NOMO-1 treated with dmso at 0.1 percent for 144 hours (cell line): ENCODE data around the gene PRKCQ.
"Not testable (repeated sequence)": the region's sequence is repeated elsewhere in the genome, so short reads cannot be mapped to it uniquely, and the experiment has no call there.

Source experiments
- DNase-seq: peaks from one replicate; lab custom pipeline; 2025; ENCODE audit not compliant: unreplicated experiment; lab: John Stamatoyannopoulos, UW

Gene PRKCQ

DNA sequence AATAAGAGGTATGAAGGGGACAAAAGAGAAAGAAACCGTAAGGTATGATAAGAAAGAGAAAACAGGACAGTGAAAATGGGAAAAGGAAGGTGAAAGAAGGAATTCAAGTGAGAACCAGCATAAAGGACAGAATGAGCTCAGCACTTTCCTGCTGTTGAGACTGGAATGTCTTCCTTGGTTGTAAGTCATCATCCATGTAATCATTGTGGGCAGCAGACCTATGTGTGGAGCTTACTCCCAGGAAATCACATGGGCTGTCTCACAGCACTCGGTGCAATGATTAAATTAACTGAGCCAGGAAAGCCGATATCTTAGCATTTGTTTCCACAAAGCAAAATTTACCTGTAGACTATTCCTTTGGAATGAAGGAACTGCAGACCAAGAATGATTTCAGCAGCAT is 118.1 kb downstream of the PRKCQ start:
- DNase-seq: no peak

DNA sequence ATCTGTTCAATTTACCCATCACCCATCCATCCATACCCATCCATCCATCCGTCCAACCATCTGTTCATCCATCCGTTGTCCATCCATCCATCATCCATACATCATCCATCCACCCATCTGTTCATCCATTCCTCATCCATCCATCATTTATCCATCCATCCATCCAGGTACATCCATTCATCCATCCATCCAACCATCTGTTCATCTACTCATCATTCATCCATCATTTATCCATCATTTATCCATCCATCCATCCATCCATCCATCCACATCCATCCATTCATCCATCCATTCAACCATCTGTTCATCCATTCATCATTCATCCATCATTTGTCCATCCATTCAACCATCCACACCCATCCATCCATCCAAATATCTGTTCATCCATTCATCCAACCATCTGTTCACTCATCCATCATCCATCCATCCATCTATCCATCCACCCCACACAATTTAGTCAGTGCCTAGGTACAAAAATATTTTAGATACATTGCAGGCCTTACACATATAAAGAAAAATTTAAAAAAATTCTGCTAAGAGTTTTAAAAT is 119.1 kb downstream of the PRKCQ start:
- no peak for DNase-seq

DNA sequence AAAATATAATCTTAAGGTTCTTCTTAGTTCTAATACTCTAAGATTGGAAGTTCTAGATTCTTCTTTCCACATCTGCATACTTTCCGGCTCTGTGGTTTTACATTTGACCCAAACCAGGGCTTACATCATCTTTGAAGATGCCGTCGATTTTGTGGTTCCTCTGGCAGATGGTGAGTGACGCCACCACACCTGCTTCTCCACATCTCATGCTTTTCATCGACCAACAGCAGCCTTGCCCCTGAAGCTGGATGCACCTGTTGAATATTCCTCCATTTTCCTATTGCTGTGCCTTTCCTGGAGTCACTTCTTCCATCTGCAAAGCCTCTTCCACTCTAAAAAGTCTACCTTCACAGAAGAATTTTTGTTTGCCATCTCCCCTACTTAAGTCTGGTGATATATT is 121.3 kb downstream of the PRKCQ start:
- no peak for DNase-seq

DNA sequence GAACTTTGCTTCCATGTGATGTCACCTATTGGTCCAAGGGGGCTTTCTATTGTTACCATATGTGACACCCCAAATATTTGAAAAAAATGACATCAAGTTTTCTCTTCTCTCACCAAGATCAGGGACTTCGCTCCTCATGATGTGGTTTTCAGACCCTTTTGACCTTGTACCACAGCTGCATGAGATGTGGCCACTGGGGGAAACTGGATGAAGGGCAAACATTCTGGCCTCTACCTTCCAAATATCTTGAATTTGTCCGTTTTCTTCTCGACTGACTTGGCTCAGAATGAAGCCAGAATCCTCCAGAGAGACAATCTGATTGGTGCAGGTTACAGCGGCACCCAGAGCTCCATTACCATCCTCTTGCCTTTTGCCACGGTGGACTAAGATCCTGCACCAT is 122.7 kb downstream of the PRKCQ start:
- no peak for DNase-seq

DNA sequence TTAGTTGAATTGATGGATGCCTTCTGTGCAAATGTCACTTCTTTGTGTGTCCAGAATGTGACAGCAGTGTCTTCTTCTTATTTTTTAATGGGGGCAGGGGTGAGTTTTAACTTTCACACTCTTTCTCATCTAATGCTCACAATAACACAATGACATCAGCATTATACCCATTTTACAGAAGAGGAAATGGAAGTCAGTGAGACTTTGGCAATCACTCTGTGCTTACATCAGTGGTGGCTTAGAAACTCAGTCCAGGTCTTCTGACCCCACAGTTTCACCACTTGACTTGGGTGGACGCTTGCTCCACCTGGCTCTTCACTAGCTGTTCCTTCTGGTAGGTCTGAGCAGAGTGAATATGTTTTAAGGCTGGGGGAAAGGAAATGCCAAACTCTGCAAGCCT is 124.0 kb downstream of the PRKCQ start:
- DNase-seq: no peak

DNA sequence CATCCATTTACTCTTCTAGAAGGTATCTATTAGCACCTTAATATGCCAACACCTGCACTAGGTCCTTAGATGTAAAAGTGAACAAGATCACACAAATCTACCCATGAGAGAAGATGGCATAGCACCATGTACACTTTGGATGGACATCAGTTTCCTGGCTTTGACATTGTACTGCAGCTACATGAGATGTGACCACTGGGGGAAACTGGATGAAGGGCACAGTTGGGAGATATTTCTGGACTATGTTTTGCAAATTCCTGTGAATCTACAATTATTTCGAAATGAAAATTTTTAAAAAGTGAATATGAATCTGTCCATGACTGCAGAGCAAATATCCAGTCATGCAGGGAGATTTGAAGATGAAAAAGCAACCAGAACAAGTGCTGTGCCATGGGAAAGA is 124.5 kb downstream of the PRKCQ start:
- DNase-seq: no peak

DNA sequence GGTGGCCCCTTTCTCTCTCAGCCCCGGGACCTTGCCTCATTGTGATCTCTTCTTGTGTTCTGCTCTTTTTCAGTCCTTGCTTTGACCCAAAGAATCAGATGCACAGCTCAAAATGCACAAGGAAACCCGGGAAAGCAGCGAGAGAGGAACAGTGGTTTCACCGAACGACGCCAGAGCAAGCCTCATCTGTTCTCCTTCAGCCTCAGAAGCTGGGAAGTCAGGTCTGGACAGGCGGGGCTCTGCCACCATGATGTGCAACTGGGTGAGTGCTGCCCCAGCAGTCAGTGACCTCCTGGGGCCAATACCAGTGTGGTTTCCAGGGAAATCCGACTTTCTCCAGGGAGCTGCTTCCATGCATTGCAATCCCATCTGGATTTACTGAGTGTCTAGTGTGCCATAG is 133.4 kb downstream of the PRKCQ start:
- no peak for DNase-seq

DNA sequence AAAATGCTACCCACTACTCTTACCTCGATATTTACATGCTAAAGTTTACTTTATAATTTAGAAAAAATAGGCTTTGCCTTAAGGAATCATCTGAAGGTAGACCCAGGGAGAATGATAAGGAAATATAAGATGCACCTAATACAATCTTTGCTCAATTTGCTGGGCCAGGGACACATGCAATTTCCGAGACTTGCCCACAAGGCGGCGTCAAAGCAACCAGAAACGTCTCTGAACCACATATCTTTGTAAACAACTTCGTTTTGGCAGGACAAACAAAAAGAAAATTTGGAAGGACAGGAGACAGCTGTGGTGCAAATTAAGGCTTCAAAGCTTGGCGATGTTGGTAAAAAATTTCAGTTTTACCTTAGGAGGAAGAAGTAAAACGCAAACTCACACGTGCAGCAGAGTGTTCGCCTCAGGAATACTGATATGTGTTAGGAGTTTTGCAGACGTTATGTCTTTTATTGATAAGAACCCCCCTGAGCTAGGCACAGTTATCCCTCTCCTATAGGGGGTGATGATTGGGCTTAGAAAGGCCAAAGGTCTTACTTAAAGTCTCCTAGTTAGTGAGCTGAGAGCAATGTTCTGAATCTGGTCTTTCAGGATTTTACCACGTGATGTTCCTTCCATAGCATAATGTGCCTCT is 134.3 kb downstream of the PRKCQ start:
- DNase-seq: no peak

DNA sequence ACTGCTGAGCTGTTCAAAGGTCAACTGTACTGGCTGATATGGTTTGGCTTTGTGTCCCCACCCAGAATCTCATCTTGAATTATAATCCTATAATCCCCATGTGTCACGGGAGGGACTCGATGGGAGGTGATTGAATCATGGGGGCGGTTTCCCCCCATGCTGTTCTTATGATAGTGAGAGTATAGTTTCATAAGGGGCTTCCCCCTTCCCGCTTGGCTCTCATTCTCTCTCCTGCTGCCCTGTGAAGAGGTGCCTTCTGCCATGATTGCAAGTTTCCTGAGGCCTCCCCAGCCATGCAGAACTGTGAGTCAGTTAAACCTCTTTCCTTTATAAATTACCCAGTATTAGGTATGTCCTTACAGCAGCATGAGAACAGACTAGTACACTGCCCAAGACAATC is 140.2 kb downstream of the PRKCQ start:
- DNase-seq: not testable (repeated sequence)

DNA sequence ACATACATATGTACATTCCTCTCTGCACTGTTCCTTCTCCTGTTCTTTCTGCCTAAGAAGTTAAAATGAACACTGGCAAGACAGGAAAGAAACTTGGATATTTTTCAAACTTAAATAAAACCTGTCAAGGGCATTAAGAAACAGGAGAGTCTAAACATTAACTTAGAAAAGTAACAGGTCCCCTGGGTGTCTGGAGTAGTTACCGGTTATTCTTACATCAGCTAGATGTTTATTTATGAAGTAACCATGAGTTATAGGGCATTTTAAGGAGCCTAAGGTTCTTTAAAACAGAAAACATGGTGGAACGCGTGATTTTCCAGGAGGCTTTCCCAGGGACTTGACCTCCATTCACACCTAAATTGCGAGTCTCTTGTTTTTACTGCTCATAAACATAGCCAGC is 148.2 kb downstream of the PRKCQ start:
- DNase-seq: no peak

DNA sequence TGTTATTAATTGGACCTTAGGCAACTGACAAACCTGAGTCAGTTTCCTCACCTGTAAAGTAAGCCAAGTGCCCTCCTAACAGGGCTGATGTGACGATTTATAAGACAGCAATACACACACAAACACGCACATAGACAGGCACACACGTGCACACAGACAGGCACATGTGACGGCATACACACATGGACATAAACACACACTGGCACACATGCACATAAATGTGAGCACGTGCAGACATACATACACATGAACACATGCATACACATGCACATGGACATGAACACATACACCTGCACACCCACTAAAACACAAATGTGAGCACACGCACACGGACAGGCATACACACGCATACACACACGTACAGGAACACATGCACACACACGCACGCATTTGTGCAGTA is 148.9 kb downstream of the PRKCQ start:
- no peak for DNase-seq

DNA sequence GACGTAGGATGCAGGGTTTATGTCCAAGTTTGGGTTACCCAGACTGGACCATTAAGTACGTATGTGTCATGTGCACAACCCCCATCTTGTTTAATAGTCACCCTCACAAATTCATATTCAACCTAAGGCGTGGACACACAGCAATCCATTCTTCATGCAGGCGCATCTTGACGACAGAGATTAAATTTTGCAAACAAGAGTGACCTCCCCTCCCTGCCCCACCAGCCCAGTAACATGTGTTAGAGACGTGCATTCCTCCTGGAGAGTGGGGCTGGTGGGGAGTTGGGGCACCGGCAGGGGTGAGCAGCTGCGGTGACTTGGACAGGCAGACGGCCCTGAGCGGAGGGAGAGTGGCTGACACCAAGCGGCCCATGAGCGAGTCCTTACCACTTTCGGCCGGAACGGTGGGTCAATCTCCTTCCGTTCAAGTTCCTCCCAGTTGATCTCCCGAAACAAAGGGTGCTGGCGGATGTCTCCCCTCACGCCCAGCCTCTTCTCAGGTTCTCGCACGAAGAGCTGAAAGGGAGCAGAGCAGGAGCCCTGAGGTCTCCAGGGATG is 149.6 kb downstream of the PRKCQ start:
- no peak for DNase-seq

DNA sequence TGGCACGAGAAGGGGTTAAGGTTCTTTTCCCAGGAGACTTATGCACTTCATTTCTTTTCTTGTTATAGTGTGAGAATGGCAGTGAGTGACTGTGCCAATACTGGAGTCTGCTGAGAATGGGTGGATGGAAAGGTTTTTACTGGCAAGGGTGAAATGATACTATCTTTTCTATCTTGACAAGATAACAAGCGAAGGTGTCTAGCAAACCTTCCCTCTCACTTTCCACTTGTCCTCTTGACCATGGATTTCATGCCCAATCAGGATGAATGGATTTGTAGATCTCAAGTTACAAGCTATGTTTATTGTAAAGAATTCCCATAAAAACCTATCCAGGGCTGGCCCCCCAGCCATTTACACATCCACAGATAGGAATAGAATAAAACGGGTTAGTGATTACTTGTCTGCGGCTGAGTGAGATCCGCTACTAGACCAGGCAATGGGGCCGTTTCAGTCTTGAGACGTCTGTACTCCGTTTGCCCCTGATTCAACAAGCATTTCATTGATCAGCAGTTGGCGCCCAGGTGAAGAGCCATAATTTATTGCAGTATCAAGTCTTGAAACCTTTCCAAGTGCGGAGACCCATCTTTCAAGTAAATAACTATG is 152.6 kb downstream of the PRKCQ start:
- no peak for DNase-seq

DNA sequence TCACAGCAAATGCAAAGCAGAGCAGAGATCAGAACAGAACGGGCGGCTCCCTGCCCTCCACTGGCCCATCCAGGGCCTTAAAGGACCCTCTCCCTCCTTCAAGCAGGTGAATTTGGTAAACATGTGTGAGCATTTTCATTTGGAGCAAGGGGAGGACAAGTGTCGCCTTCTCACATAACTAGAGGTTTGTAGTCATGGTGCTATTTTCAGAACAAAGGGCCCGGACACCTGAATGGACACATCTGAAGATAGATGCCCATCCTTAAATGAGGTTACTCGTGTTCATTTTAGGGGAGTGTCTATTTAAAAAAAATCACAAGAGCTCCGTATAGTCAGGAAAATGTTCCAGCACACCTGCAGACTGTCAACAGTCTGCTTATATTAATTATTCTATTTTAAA is 153.8 kb downstream of the PRKCQ start:
- DNase-seq: no peak

DNA sequence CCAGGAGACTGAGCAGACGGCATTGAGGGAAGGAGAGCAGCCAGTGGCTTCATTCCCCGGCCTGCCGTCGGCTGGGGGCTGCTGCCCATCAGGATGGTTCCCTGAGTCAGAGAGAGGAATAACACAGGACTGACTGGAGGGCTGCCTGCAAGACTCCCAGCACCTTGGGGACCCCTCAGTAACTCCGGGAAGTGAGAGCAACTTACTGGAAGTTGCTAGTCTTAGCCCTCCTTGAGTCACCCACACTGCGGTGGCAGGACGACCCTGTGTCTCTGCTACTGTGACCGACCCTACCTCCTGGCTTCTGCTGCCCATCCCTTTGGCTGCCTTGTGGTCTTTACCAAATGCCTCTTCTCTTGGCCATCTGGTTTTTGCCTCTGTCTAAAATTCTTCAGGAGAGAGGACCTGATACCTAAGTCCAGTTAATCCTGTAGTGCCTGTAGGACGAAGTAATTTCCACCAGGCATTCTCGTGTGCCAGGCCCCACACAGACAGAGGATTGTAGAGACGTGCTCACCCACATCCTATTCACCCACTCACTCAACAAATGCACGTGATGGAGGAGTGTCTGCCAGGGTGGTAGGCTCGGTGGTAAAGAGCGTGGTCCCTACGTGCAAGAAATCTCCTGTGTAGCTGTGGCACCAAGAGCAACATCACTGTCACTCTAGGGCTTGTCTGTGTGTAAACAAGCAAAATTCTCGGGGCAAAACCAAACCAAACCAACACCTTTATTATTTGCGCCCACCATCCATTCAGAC is 156.5 kb downstream of the PRKCQ start:
- no peak for DNase-seq

DNA sequence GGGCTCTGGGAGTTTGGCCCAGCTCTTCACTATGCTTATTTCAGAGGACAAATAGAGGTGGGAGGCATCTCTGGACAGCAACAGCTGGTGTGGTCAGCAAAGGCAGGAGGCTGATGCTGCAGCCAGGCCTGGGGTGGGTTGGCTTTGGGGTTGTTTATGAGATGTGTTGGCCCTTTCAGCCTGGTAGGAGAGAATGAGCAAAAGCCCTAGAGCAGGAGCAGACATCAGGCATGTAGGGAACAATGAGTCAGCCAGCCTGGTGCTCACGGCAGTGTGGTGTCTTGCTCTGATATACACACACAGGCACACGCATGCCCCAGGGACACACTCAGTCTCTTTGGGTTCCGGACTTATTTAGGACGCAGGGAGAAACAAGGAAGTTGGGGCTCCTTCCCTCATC is 157.1 kb downstream of the PRKCQ start:
- DNase-seq: no peak

DNA sequence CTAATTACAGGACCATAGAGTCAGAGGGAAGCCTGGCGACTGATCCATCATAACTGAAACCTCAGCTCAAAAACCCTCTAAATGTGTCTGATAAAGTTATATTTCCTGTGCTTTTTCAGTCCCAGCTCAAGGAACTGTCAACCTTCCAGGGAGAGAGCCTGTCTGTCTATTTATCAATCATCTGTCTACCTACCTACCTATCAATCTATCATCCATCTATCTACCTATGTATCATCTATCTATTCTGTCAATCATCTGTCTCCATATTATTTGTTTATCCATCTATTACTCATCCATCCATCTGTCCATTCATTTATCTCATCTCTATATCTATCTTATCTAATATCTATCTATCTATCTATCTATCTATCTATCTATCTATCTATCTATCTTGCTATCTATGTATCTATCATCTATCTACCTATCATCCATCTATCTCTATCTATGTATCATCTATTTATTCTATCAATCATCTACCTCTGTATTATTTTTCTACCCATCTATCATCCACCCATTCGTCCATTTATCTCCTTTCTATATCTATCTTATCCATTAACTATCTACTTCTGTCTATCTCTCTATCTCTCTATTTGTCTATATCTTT is 161.4 kb downstream of the PRKCQ start:
- no peak for DNase-seq

DNA sequence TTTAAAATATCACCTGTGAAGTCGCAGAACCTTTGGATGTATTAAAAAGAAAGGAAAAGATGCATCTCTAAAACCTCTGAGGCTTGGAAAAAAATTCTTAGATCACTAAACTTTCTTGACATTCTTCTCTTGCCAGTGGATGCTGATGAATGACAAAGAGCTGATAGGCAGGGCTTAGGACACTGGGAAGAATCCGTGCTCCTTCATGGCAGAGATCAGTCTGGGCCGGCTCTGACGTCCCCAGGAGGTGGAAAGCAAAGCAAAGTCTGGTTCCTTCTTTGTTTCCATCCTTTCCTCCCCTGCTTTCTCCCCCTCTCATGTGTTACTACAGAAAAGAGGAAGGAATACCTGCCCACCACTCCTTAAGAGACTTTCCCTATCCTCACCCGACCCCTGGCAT is 161.9 kb downstream of the PRKCQ start:
- DNase-seq: no peak

DNA sequence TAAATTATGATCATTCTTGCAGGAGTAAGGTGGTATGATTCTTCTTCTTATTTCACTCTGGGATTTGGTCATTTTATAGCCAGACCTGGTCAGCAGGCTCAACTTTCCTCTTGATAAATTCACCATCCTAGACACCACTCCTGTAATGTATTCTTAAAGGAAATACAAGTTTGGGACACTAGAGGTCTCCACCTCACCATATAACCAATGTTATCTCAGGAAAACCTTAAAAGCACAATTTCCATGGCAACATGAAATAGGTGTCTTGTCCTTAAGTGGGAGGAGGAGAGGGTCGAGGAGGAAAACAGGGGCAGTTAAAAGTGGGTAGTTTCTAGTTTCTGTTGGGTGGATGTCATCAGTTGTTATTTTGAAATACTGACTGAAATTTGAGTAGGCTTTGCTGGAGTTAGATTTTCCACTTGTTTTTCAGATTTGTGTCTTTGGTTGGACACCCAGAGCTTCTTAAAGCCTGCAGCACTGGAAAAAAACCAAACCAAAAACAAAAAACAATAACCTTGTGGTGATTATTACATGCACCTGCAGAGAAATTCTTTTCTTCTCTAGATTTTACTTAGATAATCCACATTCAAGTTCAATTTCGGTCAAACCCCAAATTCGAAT is 163.1 kb downstream of the PRKCQ start:
- no peak for DNase-seq

DNA sequence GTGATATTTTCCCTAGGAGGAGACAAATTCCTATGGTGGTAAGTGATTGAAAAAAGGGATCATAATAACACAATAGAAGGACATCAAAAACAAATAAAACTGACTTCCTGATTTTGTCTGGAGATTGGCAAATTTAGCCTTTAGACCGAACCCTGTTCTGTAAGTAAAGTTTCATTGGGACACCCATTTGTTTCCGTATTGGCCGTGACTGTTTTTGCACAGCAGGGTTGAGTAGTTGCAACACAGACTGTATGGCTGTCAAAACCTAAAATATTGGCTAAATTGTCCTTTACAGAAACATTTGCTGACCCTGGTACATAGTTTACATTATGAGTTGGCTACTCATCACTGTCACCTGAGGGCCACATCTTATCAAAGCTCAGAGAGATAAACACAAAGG is 168.6 kb downstream of the PRKCQ start:
- no peak for DNase-seq

DNA sequence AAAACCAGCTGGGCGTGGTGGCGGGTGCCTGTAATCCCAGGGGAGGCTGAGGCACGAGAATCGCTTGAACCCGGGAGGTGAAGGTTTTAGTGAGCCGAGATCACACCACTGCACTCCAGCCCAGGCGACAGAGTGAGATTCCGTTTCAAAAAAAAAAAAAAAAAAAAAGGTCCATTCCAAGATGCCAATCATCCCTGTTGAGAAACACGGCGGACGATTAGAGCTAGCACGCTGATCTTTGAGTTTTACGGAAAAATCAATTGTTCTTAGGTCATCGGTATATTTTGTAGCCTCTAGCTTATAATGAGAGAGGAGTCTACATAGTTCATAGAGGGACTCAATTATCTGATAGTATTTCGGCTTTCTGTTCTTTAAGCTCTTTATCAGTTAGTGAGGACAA is 169.2 kb downstream of the PRKCQ start:
- no peak for DNase-seq
